ENCODE data around the gene PSMD3.

DNA sequence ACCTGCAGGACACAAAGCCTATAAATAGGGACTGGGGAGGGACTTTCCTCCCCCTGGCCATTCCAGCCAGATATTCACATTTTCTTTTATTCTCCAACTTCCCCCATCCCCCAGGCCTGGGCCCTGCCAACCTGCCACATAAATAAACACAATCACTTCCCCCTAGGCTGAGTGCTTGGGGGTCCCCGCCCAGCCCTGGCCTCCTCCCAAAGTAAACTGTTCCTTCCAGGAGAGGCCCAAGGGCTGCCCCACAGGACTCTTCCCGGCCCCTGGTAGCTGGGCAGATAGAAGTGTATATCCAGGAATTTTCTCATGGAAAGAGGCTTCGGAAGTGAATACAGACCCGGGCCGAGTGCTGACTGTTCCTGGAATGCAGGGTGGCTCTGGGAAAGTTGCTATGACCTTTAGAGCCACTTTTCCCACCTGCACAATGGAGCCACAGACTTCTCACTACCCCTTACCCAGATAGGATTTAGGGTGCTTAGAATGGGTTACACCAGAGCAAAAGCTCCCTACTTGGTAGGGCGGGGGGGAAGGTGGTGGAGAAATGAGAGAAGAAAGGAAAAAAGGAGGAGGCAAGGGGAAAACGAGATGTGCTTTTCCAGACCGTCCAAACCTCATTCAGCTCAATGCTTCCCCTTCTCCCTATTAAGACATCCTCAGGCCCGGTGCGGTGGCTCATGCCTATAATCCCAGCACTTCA is 43.1 kb downstream of the PSMD3 start:
- TF ChIP-seq CTCF (IDR thresholded peaks at IDR 0.05 in 4 of 5, conservative IDR thresholded peaks at IDR 0.05 in 1 of 5) (no peak), POLR2A (IDR thresholded peaks at IDR 0.05) (no peak)

Data from gastrocnemius medialis (tissue), 4 donors.